Breast epithelium (tissue), 4 donors: ENCODE measurements around the gene SH3TC1. TPM values are rescaled to one million over a fixed set of nuclear protein-coding genes. Genes with fewer than 3 reads are reported as not detected.

Experiments used
- DNase-seq, 2 donors: peaks; one replicate each; pipeline ENCODE4 v3.0.0-alpha.2; 2019; ENCODE audit warnings: low spot score in 2 of 2
- H3K27ac ChIP-seq, 2 donors: fragments of 200-600 bp; sonication (generic) in 1 of 2; one replicate each; pipeline ENCODE4 v1.5.1; 2016 to 2019; ENCODE audit warnings: mild to moderate bottlenecking in 1 of 2
- H3K27me3 ChIP-seq, 2 donors: fragments of 200-600 bp; sonication (generic) in 1 of 2; one replicate each; pipeline versions ENCODE4 v1.5.1 to v1.6.0; 2017 to 2019; ENCODE audit warnings: control low read depth in 1 of 2, mild to moderate bottlenecking in 1 of 2
- H3K36me3 ChIP-seq: fragments of 200-600 bp; one replicate; pipeline ENCODE4 v1.5.1; 2019
- H3K4me1 ChIP-seq, 2 donors: fragments of 200-600 bp; sonication (generic); one replicate each; pipeline ENCODE4 v1.5.1; 2016 to 2019; ENCODE audit warnings: control low read depth in 1 of 2
- H3K4me3 ChIP-seq, 3 donors: fragments of 200-600 bp; sonication (generic); 1 replicate in 2 of 3; 2 replicates in 1 of 3; pipeline ENCODE4 v1.5.1; 2016 to 2019; ENCODE audit warnings: mild to moderate bottlenecking in 3 of 3, moderate library complexity in 2 of 3
- H3K9me3 ChIP-seq, 2 donors: fragments of 200-600 bp; sonication (generic) in 1 of 2; one replicate each; pipeline ENCODE4 v1.5.1; 2016 to 2019; ENCODE audit warnings: control low read depth in 1 of 2
- POLR2A ChIP-seq: fragments of 450-650 bp; IDR thresholded peaks from one replicate; pipeline ENCODE4 v1.6.1; 2016; ENCODE audit warnings: antibody characterized with exemption, mild to moderate bottlenecking, moderate library complexity
- POLR2AphosphoS5 ChIP-seq, 3 donors: sonication (generic); formaldehyde crosslinking; IDR thresholded peaks; one replicate each; pipeline ENCODE4 v1.6.1; 2017; ENCODE audit warnings: antibody characterized with exemption in 3 of 3
- intact Hi-C: fragments of 100-400 bp; cut with DNase I; formaldehyde crosslinking; loops from one replicate; pipeline ENCODE4 v1.15.1; 2023; ENCODE audit warnings: low total_unique reads
- total RNA-seq, 3 donors: library from RNA; depleted of rRNA; stranded (reverse); fragments of >200 nt; gene quantifications; one replicate each; pipeline ENCODE4 v1.1.0, GENCODE V29; 2016
- TF ChIP-seq, protein P1 (sequence below), 3 donors: fragments of 450-650 bp; IDR thresholded peaks; one replicate each; pipeline ENCODE4 v1.5.1; 2016 to 2017; ENCODE audit warnings: antibody characterized with exemption in 3 of 3, mild to moderate bottlenecking in 3 of 3, moderate library complexity in 3 of 3

Gene SH3TC1
- total RNA-seq, 3 donors from 2014 or later: 16.4 to 28.8 (median 17.3) TPM

DNA sequence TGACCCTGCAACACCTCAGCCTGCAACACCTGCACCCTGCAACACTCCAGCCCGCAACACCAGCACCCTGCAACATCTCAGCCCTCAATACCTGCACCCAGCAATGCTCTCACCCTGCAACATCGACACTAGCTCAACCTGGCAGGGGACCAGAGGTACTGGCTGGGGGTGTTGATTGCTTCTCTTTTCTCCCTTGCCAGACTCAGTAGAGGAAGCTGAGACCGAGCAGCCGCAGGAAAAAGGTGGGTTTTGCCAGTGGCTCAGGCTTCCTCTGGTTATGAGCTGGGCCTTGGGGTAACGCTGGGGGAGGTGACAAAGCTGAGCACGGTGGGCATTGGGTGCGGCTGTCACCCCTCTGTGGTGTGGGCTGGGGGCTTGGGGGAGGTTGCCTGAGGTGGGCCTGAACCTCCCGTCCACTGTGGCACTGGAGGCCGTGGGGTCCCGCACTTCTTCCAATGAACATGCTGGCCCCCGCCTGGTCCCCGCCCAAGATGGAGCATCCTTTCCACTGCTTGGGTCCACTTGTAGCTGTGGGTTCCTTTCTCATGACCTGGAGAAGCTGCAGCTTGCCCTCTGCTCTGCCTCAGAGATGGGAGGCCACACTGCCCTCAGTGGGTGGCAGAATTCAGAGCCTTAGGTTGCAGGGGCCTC, 26.0 kb downstream of the SH3TC1 start:
- TF ChIP-seq, protein P1, sequence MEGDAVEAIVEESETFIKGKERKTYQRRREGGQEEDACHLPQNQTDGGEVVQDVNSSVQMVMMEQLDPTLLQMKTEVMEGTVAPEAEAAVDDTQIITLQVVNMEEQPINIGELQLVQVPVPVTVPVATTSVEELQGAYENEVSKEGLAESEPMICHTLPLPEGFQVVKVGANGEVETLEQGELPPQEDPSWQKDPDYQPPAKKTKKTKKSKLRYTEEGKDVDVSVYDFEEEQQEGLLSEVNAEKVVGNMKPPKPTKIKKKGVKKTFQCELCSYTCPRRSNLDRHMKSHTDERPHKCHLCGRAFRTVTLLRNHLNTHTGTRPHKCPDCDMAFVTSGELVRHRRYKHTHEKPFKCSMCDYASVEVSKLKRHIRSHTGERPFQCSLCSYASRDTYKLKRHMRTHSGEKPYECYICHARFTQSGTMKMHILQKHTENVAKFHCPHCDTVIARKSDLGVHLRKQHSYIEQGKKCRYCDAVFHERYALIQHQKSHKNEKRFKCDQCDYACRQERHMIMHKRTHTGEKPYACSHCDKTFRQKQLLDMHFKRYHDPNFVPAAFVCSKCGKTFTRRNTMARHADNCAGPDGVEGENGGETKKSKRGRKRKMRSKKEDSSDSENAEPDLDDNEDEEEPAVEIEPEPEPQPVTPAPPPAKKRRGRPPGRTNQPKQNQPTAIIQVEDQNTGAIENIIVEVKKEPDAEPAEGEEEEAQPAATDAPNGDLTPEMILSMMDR (IDR thresholded peaks at IDR 0.05): no peak
- no peak for TF ChIP-seq POLR2AphosphoS5 (IDR thresholded peaks at IDR 0.05)
- TF ChIP-seq POLR2A: no peak
- intact Hi-C loops: no loop called here
- H3K4me3 ChIP-seq: no peak overlapping the region
- peaks cover 0 to 6% of the 10 kb centered on the region in 2 donors for H3K4me1 ChIP-seq
- no peaks in the 10 kb centered on the region for H3K9me3 ChIP-seq
- H3K27ac ChIP-seq: no peak overlapping the region
- DNase-seq: no peak
- H3K27me3 ChIP-seq: no peaks in the 10 kb centered on the region
- H3K36me3 ChIP-seq: no peaks in the 10 kb centered on the region

DNA sequence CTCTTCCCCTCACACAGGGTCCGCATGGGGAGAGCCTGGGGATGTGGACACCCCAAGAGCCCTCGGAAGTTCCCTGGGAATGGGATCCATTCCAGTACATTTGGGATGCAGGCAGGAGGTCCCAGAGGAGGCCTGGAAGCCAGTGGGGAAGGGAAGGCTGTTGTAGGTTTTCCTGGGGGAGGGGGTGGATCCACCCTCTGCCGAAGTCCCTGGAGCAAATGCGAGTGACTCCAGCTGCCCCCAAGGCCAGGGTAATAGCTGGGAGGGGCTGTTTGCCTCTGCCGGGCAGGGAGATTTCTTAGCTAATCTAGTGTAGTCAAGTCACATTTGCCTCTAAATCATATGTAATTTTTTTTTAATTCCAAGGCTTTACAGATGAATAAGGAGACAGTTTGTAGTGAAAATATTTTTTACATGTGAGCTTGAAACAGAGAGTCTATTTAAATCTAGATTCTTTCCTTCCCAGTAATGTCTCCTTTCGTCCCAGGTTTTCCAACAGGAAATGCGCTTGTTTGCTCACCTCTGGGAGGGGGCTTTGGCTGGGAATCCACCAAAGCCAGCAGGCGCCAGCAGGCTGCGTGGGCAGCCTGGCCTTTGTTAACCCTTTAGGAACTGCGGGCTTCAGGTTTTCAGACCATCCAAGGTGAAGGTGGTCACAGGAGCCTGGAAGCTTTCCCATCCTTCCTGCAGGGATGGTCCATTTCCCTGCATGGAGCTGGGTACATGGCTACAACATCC, 26.8 kb downstream of the SH3TC1 start:
- TF ChIP-seq, protein P1 (IDR thresholded peaks at IDR 0.05): no peak
- TF ChIP-seq POLR2AphosphoS5 (IDR thresholded peaks at IDR 0.05) (no peak), POLR2A (no peak)
- Histone ChIP-seq H3K4me1 (peaks cover 0 to 6% of the 10 kb centered on the region in 2 donors), H3K27me3 (no peaks in the 10 kb centered on the region), H3K4me3 (no peak overlapping the region), H3K9me3 (no peaks in the 10 kb centered on the region), H3K27ac (no peak overlapping the region), H3K36me3 (no peaks in the 10 kb centered on the region)
- intact Hi-C loops: no loop called here
- DNase-seq: no peak

DNA sequence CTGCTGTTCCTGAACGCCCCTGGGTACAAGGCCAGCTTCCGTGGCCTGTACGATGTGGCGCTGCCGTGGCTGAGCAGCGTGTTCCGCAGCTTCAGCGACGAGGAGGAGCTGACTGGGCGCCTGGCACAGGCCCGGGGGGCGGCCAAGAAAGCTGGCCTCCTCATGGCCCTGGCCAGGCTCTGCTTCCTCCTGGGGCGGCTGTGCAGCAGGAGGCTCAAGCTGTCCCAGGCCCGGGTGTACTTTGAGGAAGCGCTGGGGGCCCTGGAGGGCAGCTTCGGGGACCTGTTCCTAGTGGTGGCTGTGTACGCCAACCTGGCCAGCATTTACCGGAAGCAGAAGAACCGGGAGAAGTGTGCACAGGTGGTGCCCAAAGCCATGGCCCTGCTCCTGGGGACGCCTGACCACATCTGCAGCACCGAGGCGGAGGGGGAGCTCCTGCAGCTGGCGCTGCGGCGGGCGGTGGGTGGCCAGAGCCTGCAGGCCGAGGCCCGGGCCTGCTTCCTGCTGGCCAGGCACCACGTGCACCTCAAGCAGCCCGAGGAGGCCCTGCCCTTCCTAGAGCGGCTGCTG, 28.2 kb downstream of the SH3TC1 start:
- H3K4me1 ChIP-seq: peaks cover 0 to 6% of the 10 kb centered on the region in 2 donors
- TF ChIP-seq, protein P1 (IDR thresholded peaks at IDR 0.05): no peak
- no peak overlapping the region for H3K4me3 ChIP-seq
- H3K27ac ChIP-seq: no peak overlapping the region
- H3K27me3 ChIP-seq: no peaks in the 10 kb centered on the region
- no peak for DNase-seq
- no peaks in the 10 kb centered on the region for H3K9me3 ChIP-seq
- intact Hi-C loops: no loop called here
- H3K36me3 ChIP-seq: no peaks in the 10 kb centered on the region

DNA sequence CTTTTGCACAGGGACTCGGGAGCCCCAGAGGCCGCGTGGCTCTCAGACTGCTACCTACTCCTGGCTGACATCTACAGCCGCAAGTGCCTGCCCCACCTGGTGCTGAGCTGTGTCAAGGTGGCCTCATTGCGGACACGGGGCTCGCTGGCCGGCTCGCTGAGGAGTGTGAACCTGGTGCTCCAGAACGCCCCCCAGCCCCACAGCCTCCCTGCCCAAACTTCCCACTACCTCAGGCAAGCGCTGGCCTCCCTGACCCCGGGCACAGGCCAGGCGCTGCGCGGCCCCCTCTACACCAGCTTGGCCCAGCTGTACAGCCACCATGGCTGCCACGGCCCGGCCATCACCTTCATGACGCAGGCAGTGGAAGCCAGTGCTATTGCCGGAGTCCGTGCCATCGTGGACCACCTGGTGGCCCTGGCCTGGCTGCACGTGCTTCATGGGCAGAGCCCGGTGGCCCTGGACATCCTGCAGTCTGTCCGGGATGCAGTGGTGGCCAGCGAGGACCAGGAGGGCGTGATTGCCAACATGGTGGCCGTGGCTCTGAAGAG, 28.8 kb downstream of the SH3TC1 start:
- no peaks in the 10 kb centered on the region for H3K9me3 ChIP-seq
- intact Hi-C loops: no loop called here
- no peak for DNase-seq
- peak overlapping the region in 1 of 3 donors; percentile 35 for H3K4me3 ChIP-seq
- H3K36me3 ChIP-seq: no peaks in the 10 kb centered on the region
- peaks cover 0 to 6% of the 10 kb centered on the region in 2 donors for H3K4me1 ChIP-seq
- no peaks in the 10 kb centered on the region for H3K27me3 ChIP-seq
- H3K27ac ChIP-seq: peak overlapping the region; percentile 17 to 68
- no peak for TF ChIP-seq POLR2A
- TF ChIP-seq, protein P1 (IDR thresholded peaks at IDR 0.05): no peak
- TF ChIP-seq POLR2AphosphoS5 (IDR thresholded peaks at IDR 0.05): no peak
